ENCODE results near the gene HSF2BP.
"Not testable (repeated sequence)": the region's sequence is repeated elsewhere in the genome, so short reads cannot be mapped to it uniquely, and the experiment has no call there.

The HSF2BP gene

GRCh38 chr21:43596616-43597015 lies 62.7 kb downstream of the HSF2BP start:
- no peak for DNase-seq

- not testable (repeated sequence) for DNase-seq
Observed at GRCh38 chr21:43595769-43596168, 63.5 kb downstream of the HSF2BP start.

GRCh38 chr21:43593078-43593477 lies 66.2 kb downstream of the HSF2BP start:
- DNase-seq, result no peak

- no peak for DNase-seq
Observed at GRCh38 chr21:43591571-43591970, 67.7 kb downstream of the HSF2BP start.

GRCh38 chr21:43590194-43590593 lies 69.1 kb downstream of the HSF2BP start:
- no peak for DNase-seq

- no peak for DNase-seq
Observed at GRCh38 chr21:43588957-43589356, 70.3 kb downstream of the HSF2BP start.

- no peak for DNase-seq
Observed at GRCh38 chr21:43585924-43586413, 73.3 kb downstream of the HSF2BP start.

GRCh38 chr21:43585514-43585913 lies 73.8 kb downstream of the HSF2BP start:
- DNase-seq, result no peak

GRCh38 chr21:43581453-43581852 lies 77.8 kb downstream of the HSF2BP start:
- DNase-seq, result no peak

GRCh38 chr21:43578677-43579303 lies 80.5 kb downstream of the HSF2BP start:
- no peak for DNase-seq

- no peak for DNase-seq
Observed at GRCh38 chr21:43575473-43575844, 83.8 kb downstream of the HSF2BP start.

GRCh38 chr21:43574741-43575472 lies 84.4 kb downstream of the HSF2BP start:
- no peak for DNase-seq

GRCh38 chr21:43573921-43574320 lies 85.4 kb downstream of the HSF2BP start:
- no peak for DNase-seq

- no peak for DNase-seq
Observed at GRCh38 chr21:43572446-43572845, 86.8 kb downstream of the HSF2BP start.

- DNase-seq, result no peak
Observed at GRCh38 chr21:43571976-43572375, 87.3 kb downstream of the HSF2BP start.

GRCh38 chr21:43570195-43570594 lies 89.1 kb downstream of the HSF2BP start:
- not testable (repeated sequence) for DNase-seq

GRCh38 chr21:43562451-43562850 lies 96.8 kb downstream of the HSF2BP start:
- DNase-seq, result not testable (repeated sequence)

GRCh38 chr21:43540561-43540960 lies 118.7 kb downstream of the HSF2BP start:
- DNase-seq, result not testable (repeated sequence)

- DNase-seq, result not testable (repeated sequence)
Observed at GRCh38 chr21:43522495-43523131, 136.7 kb downstream of the HSF2BP start.

- not testable (repeated sequence) for DNase-seq
Observed at GRCh38 chr21:43517701-43518100, 141.6 kb downstream of the HSF2BP start.

GRCh38 chr21:43516860-43517627 lies 142.2 kb downstream of the HSF2BP start:
- DNase-seq, result not testable (repeated sequence)

GRCh38 chr21:43516295-43516847 lies 142.9 kb downstream of the HSF2BP start:
- not testable (repeated sequence) for DNase-seq

- not testable (repeated sequence) for DNase-seq
Observed at GRCh38 chr21:43514834-43515233, 144.5 kb downstream of the HSF2BP start.

All from OCI-M1 (cell line).